CD4-positive, alpha-beta memory T cell (primary cell): ENCODE results near the gene SCAND1. TPM values are rescaled to one million over a fixed set of nuclear protein-coding genes. Genes with fewer than 3 reads are reported as not detected.
A peak's percentile ranks its signal among the peaks of the same experiment; 100 is the strongest.

ENCODE experiments used
- CTCF ChIA-PET: fragments of 350-600 bp; sonication (Branson Sonifier 250); formaldehyde crosslinking; loops from one replicate; lab custom pipeline; 2021; ENCODE audit warnings: inconsistent platforms; ENCODE audit not compliant: partially characterized antibody; lab: Charles Lee
- POLR2A ChIA-PET: fragments of 350-600 bp; sonication (Branson Sonifier 250); formaldehyde crosslinking; loops from one replicate; lab custom pipeline; 2021; ENCODE audit not compliant: partially characterized antibody; lab: Charles Lee
- DNase-seq, 5 donors: peaks; one replicate each; pipeline versions ENCODE4 v3.0.0 to v3.0.0-alpha.2; 2020 to 2022; ENCODE audit warnings: mixed read lengths in 1 of 5
- H3K27ac ChIP-seq: one replicate; pipeline ENCODE4 v1.7.0; 2013; ENCODE audit warnings: low read depth, low read length
- H3K27me3 ChIP-seq: 2 replicates; pipeline ENCODE4 v1.7.0; 2013; ENCODE audit warnings: mild to moderate bottlenecking, low read length, moderate library complexity; ENCODE audit not compliant: insufficient read depth
- H3K36me3 ChIP-seq: 2 replicates; pipeline ENCODE4 v1.7.0; 2013; ENCODE audit warnings: mild to moderate bottlenecking, low read length, moderate library complexity; ENCODE audit not compliant: insufficient read depth
- H3K4me1 ChIP-seq: 2 replicates; pipeline ENCODE4 v1.7.0; 2013; ENCODE audit warnings: mild to moderate bottlenecking, low read length, moderate library complexity; ENCODE audit not compliant: insufficient read depth
- H3K4me3 ChIP-seq, 2 donors: one replicate each; pipeline ENCODE4 v1.7.0; 2013; ENCODE audit warnings: low read length in 2 of 2, mild to moderate bottlenecking in 1 of 2
- H3K9me3 ChIP-seq, 2 donors: one replicate each; pipeline ENCODE4 v1.7.0; 2013; ENCODE audit warnings: low read length in 2 of 2, control low read depth in 1 of 2; ENCODE audit not compliant: control insufficient read depth in 1 of 2
- H3K27ac Mint-ChIP-seq, 7 donors: one replicate each; pipeline ENCODE4 v1.8.0; 2020 to 2021; ENCODE audit warnings: mixed read lengths in 7 of 7, mild to moderate bottlenecking in 6 of 7, inconsistent platforms in 3 of 7, moderate library complexity in 3 of 7
- H3K27me3 Mint-ChIP-seq, 2 donors: one replicate each; pipeline ENCODE4 v1.8.0; 2020 to 2021; ENCODE audit warnings: mixed read lengths in 2 of 2
- H3K36me3 Mint-ChIP-seq, 2 donors: one replicate each; pipeline ENCODE4 v1.8.0; 2020 to 2021; ENCODE audit warnings: mixed read lengths in 2 of 2, inconsistent platforms in 1 of 2, mild to moderate bottlenecking in 1 of 2
- H3K4me1 Mint-ChIP-seq, 4 donors: one replicate each; pipeline ENCODE4 v1.8.0; 2020 to 2021; ENCODE audit warnings: mixed read lengths in 4 of 4, mild to moderate bottlenecking in 1 of 4
- H3K4me3 Mint-ChIP-seq, 8 donors: one replicate each; pipeline ENCODE4 v1.8.0; 2020 to 2021; ENCODE audit warnings: mixed read lengths in 8 of 8, mild to moderate bottlenecking in 7 of 8, moderate library complexity in 6 of 8, inconsistent platforms in 3 of 8
- H3K9me3 Mint-ChIP-seq, 8 donors: one replicate each; pipeline ENCODE4 v1.8.0; 2020 to 2021; ENCODE audit warnings: mixed read lengths in 8 of 8, mild to moderate bottlenecking in 5 of 8, inconsistent platforms in 3 of 8, moderate library complexity in 1 of 8
- intact Hi-C: fragments of 100-400 bp; cut with micrococcal nuclease; formaldehyde crosslinking; loops from one replicate; pipeline ENCODE4 v1.15.1; 2023
- polyA plus RNA-seq, 2 donors: library from polyadenylated mRNA; unstranded; fragments of 300-500 nt; fragmentation: Illumina TruSeq; gene quantifications; one replicate each; pipeline ENCODE4 v1.2.3, GENCODE V29; 2021
- total RNA-seq, 2 experiments: library from RNA; stranded (reverse); gene quantifications; one replicate each; pipeline ENCODE4 v1.2.3, GENCODE V29; 2021

Gene SCAND1
- total and polyA plus RNA-seq, 4 experiments from 2014 or later = 45.1 to 185 (median 89.0) TPM

DNA sequence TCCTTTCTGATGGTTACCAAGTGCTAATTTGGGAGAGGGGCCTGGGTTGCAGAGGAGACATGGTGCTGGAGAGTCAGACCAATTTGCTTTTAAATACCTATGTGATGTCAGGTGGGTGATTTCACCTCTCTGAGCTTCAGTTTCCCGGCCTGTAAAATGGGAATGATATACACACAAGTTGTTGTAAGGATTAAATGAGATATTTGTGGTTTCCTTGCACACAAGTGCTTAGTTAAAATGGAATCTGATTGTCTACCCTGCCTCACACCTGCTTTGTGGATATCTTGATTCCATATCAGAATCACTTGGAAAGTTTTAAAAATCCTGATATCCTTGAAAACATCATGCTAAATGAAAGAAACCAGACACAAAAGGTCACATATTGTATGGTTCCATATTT lies 44.5 kb downstream of the SCAND1 start:
- Histone ChIP-seq H3K27ac (no peak overlapping the region), H3K9me3 (no peaks in the 10 kb centered on the region), H3K36me3 (peaks cover 41% of the 10 kb centered on the region), H3K4me3 (no peak overlapping the region), H3K4me1 (peaks cover 12% of the 10 kb centered on the region), H3K27me3 (no peaks in the 10 kb centered on the region)
- POLR2A ChIA-PET = interaction anchor here (1.0 kb wide), 1 partner anchor 45 kb away, joined by 4 read pairs; the partner anchor contains the start of gene SCAND1
- CTCF ChIA-PET = interaction anchor here (0.6 kb wide), 1 partner anchor 30 kb away, joined by 3 read pairs; no protein-coding TSS in a partner anchor
- intact Hi-C loops = no loop called here
- no peak for DNase-seq
- peak overlapping the region in 6 of 7 donors; percentile 9 to 73 (median 56) for H3K27ac Mint-ChIP-seq
- H3K27me3 Mint-ChIP-seq = no peaks in the 10 kb centered on the region
- H3K9me3 Mint-ChIP-seq = no peaks in the 10 kb centered on the region
- peaks cover 45 to 79% of the 10 kb centered on the region in 2 donors for H3K36me3 Mint-ChIP-seq
- no peak overlapping the region for H3K4me3 Mint-ChIP-seq
- peaks cover 14 to 34% (median 29%) of the 10 kb centered on the region in 4 donors for H3K4me1 Mint-ChIP-seq

DNA sequence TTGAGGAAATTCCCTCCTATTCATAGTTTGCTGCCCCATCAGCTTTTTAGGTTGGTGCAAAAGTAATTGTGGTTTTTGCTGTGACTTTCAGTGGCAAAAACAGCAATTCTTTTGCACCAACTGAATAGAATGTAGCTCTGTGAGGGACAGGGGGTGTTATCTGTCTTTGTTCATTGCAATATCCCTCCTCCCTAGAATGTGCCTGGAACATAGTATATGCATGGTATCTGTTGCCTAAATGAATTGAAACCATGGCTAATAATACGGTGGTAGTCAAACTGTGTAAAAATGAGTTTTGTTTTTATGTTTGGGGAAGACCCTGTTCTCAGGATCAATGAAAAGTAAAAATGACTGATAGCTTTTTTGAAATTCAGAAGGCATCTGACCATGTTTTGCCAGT lies 45.1 kb downstream of the SCAND1 start:
- Histone ChIP-seq H3K4me3 (no peak overlapping the region), H3K9me3 (no peaks in the 10 kb centered on the region), H3K4me1 (peaks cover 12% of the 10 kb centered on the region), H3K27me3 (no peaks in the 10 kb centered on the region), H3K36me3 (peaks cover 38% of the 10 kb centered on the region), H3K27ac (no peak overlapping the region)
- Mint-ChIP-seq H3K9me3 (no peaks in the 10 kb centered on the region), H3K27ac (peak overlapping the region in 3 of 7 donors; percentile 0 to 73 (median 59)), H3K4me3 (no peak overlapping the region), H3K4me1 (peaks cover 14 to 38% (median 30%) of the 10 kb centered on the region in 4 donors), H3K27me3 (no peaks in the 10 kb centered on the region), H3K36me3 (peaks cover 48 to 80% of the 10 kb centered on the region in 2 donors)
- DNase-seq = no peak
- intact Hi-C loops = no loop called here
- ChIA-PET POLR2A (no interaction called here), CTCF (interaction anchor here (0.6 kb wide), 1 partner anchor 29 kb away, joined by 3 read pairs; no protein-coding TSS in a partner anchor)

DNA sequence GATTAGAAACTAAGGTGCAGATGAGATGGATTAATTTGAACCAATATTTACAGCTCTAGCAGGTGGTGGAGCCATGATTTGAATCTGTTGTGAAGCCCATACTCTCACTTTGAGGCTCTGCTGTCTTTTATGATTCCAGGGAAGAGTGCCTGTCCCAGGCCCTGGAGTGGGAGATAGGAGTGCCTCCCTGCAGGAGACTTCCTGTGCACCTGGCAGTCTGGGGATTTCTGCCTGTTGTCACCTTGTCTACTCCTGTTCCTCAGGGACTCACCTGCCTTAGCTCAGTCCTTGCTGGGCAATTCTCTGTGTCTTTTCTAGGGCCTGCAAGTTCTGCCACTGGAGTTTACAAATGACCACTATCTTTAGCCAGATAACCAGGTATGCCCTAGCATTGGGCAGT lies 46.3 kb downstream of the SCAND1 start:
- no peak overlapping the region for H3K27ac ChIP-seq

DNA sequence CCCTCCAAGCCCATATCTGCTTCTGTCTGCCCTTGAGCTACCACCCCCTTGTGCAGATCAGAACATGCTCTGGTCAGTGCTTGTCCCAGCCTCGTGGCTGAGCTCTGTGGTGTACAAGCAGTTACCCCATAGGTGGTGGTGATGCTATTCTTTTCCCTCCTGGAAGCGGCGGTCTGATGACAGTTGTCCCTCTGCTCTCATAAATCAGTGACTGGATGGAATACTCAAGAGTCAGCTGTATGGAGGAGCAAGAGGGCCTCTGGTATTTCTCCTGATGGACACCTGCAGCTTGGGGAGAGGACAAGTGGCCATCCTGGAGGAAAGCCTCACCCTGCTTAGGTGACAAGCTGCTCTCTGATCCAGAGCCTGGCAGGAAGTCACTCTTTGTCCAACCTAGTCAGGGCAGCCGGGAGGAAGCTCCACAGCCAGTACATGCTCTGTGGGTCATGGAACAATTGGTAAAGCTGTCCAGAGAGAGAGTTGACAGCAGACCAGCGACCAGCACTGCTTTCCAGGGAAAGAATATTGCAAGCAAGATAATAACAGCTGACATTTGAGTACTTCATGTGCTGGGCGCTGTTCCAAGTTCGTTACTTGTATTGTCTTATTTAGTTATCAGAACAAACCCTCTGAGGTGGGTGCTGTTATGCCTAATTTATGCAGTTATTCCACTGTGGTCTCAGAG lies 47.1 kb downstream of the SCAND1 start:
- Histone ChIP-seq H3K4me1 (peaks cover 15% of the 10 kb centered on the region), H3K9me3 (no peaks in the 10 kb centered on the region), H3K27ac (no peak overlapping the region), H3K4me3 (no peak overlapping the region), H3K36me3 (peaks cover 22% of the 10 kb centered on the region), H3K27me3 (no peaks in the 10 kb centered on the region)
- H3K9me3 Mint-ChIP-seq = no peaks in the 10 kb centered on the region
- peak overlapping the region in 2 of 7 donors; percentile 35 to 68 for H3K27ac Mint-ChIP-seq
- intact Hi-C loops = no loop called here
- no peaks in the 10 kb centered on the region for H3K27me3 Mint-ChIP-seq
- CTCF ChIA-PET = interaction anchor here (0.6 kb wide), 1 partner anchor 12 kb away, joined by 4 read pairs; no protein-coding TSS in a partner anchor
- peaks cover 17 to 39% (median 30%) of the 10 kb centered on the region in 4 donors for H3K4me1 Mint-ChIP-seq
- H3K4me3 Mint-ChIP-seq = no peak overlapping the region
- POLR2A ChIA-PET = interaction anchor here (1.1 kb wide), 1 partner anchor 165 kb away, joined by 4 read pairs; the partner anchor contains the start of gene RBM39
- H3K36me3 Mint-ChIP-seq = peaks cover 46 to 75% of the 10 kb centered on the region in 2 donors
- no peak for DNase-seq

More for the DNA sequence above, 46.3 kb downstream of the SCAND1 start:
- peaks cover 14 to 34% (median 26%) of the 10 kb centered on the region in 4 donors for H3K4me1 Mint-ChIP-seq
- ChIA-PET CTCF (no interaction called here), POLR2A (no interaction called here)
- Histone ChIP-seq H3K4me1 (peaks cover 15% of the 10 kb centered on the region), H3K9me3 (no peaks in the 10 kb centered on the region), H3K27me3 (no peaks in the 10 kb centered on the region), H3K4me3 (no peak overlapping the region), H3K36me3 (peaks cover 26% of the 10 kb centered on the region)
- no peak overlapping the region for H3K4me3 Mint-ChIP-seq
- H3K27ac Mint-ChIP-seq = peak overlapping the region in 3 of 7 donors; percentile 75 to 78 (median 78)
- H3K36me3 Mint-ChIP-seq = peaks cover 51 to 78% of the 10 kb centered on the region in 2 donors
- no peaks in the 10 kb centered on the region for H3K27me3 Mint-ChIP-seq
- intact Hi-C loops = no loop called here
- no peaks in the 10 kb centered on the region for H3K9me3 Mint-ChIP-seq
- DNase-seq = no peak

DNA sequence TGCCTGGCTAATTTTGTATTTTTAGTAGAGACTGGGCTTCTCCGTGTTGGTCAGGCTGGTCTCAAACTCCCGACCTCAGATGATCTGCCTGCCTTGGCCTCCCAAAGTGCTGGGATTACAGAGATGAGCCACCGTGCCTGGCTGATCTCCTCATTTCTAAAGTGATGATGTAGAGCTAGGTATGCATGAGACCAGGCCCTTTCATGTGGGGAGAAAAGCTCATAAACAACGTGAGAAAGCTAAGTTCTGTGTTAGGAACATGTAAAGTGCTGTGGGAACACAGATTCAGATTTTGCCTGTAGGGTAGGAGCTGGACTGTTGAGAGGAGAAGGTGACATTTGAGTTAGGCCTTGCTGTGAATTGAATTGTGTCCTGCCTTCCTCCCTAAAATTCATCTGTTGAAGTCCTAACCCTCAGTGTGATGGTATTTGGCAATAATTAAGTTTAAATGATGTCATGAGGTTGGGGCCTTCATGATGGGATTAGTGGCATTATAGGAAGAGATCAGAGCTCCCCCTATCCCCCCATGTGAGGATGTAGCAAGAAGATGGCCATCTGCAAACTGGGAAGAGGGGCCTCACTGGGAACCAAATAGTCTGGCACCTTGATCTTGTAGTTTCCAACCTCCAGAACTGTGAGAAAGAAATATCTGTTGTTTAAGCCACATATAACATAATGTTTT lies 49.2 kb downstream of the SCAND1 start:
- ChIA-PET CTCF (no interaction called here), POLR2A (no interaction called here)
- Mint-ChIP-seq H3K27ac (peak overlapping the region in 3 of 7 donors; percentile 38 to 68 (median 65)), H3K9me3 (no peaks in the 10 kb centered on the region), H3K27me3 (no peaks in the 10 kb centered on the region), H3K4me1 (peaks cover 20 to 47% (median 38%) of the 10 kb centered on the region in 4 donors), H3K4me3 (no peak overlapping the region), H3K36me3 (peaks cover 48 to 76% of the 10 kb centered on the region in 2 donors)
- Histone ChIP-seq H3K27ac (no peak overlapping the region), H3K9me3 (no peaks in the 10 kb centered on the region), H3K4me1 (peaks cover 15% of the 10 kb centered on the region), H3K4me3 (no peak overlapping the region), H3K27me3 (no peaks in the 10 kb centered on the region), H3K36me3 (peaks cover 22% of the 10 kb centered on the region)
- intact Hi-C loops = no loop called here
- no peak for DNase-seq

DNA sequence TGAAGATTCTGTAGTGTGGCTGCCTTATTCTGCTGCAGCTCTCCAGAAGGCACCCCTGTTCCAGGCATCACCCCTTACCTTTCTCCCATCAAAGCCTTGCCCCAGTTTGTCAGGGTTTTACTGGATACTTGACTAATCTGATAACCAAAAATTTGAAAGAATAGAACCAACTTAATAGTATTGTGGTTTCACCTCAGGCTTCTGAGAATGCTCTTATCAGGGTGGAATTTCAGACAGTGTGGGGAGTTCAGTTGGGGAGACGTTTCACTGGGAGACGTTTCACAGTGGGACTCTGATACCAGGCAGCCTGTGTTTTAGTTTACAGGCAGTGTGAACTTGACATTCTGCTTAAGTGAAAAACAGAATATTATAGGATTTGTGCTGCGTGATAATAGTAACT lies 50.5 kb downstream of the SCAND1 start:
- no peaks in the 10 kb centered on the region for H3K9me3 ChIP-seq
- H3K4me1 ChIP-seq = peaks cover 15% of the 10 kb centered on the region
- intact Hi-C loops = no loop called here
- H3K27me3 ChIP-seq = no peaks in the 10 kb centered on the region
- ChIA-PET POLR2A (no interaction called here), CTCF (interaction anchor here (0.7 kb wide), 1 partner anchor 391 kb away, joined by 3 read pairs; no protein-coding TSS in a partner anchor)
- Mint-ChIP-seq H3K4me3 (no peak overlapping the region), H3K27me3 (no peaks in the 10 kb centered on the region), H3K9me3 (no peaks in the 10 kb centered on the region), H3K36me3 (peaks cover 55 to 78% of the 10 kb centered on the region in 2 donors), H3K27ac (peak overlapping the region in 1 of 7 donors; percentile 74), H3K4me1 (peaks cover 18 to 39% (median 31%) of the 10 kb centered on the region in 4 donors)
- H3K36me3 ChIP-seq = peaks cover 33% of the 10 kb centered on the region
- H3K4me3 ChIP-seq = no peak overlapping the region
- H3K27ac ChIP-seq = no peak overlapping the region
- DNase-seq = no peak
